ENCODE data around the gene DPEP2NB. TPM values are rescaled to one million over a fixed set of nuclear protein-coding genes. Genes with fewer than 3 reads are reported as not detected.
"Not testable (repeated sequence)": the region's sequence is repeated elsewhere in the genome, so short reads cannot be mapped to it uniquely, and the experiment has no call there.

Gene DPEP2NB
- total RNA-seq, 1 donor from 2014 or later, result not detected

DNA sequence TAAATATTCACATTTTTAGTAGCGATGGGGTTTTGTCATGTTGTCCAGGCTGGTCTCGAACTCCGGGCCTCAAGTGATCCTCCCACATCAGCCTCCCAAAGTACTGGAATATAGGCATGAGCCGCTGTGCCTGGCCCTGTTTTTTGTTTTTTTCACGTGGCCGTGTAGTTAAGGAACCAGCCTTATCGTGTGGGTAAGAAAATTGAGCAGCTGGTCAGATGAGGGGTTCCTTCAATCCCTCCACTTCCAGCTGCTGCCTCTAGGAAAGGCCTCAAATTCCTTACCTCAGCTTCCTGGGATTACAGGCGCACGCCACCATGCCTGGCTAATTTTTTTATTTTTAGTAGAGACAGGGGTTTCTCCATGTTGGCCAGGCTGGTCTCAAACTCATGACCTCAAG is 10.5 kb downstream of the DPEP2NB start:
- Mint-ChIP-seq H3K9me3 (no peaks in the 10 kb centered on the region), H3K4me1 (ENCODE audit: low read depth) (peaks cover 25% of the 10 kb centered on the region), H3K4me3 (no peak overlapping the region), H3K27ac (peak overlapping the region; percentile 91), H3K27me3 (ENCODE audit: insufficient read depth) (no peaks in the 10 kb centered on the region), H3K36me3 (ENCODE audit: low read depth) (no peaks in the 10 kb centered on the region)
- no peak for DNase-seq (ENCODE audit: low spot score)
- intact Hi-C loops (cut with micrococcal nuclease), result no loop called here

DNA sequence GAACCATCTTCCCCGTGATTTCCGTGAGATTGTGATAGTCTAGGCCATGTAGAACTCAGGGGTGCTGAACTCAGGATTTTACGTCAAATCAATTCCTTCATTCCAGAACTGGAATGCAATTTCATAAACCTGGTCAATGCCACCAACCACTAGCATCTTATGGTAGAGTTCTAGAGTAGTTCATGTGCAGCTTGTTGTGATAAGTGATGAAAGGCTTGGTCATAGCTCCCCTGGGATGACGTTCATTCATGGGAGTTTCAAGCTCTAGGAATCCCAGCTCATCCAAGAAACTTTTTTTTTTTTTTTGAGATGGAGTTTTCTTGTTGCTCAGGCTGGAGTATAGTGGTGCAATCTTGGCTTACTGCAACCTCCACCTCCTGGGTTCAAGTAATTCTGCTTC is 12.7 kb downstream of the DPEP2NB start:
- Mint-ChIP-seq H3K9me3 (no peaks in the 10 kb centered on the region), H3K4me1 (ENCODE audit: low read depth) (peaks cover 41% of the 10 kb centered on the region), H3K36me3 (ENCODE audit: low read depth) (peaks cover 2% of the 10 kb centered on the region), H3K27ac (no peak overlapping the region), H3K27me3 (ENCODE audit: insufficient read depth) (no peaks in the 10 kb centered on the region), H3K4me3 (no peak overlapping the region)
- intact Hi-C loops (cut with micrococcal nuclease), result no loop called here
- DNase-seq (ENCODE audit: low spot score), result no peak

- Mint-ChIP-seq H3K27ac (peak overlapping the region; percentile 72), H3K4me3 (peak overlapping the region; percentile 85), H3K27me3 (ENCODE audit: insufficient read depth) (no peaks in the 10 kb centered on the region), H3K9me3 (no peaks in the 10 kb centered on the region), H3K4me1 (ENCODE audit: low read depth) (peaks cover 34% of the 10 kb centered on the region), H3K36me3 (ENCODE audit: low read depth) (peaks cover 2% of the 10 kb centered on the region)
- intact Hi-C loops (cut with micrococcal nuclease), result no loop called here
- DNase-seq (ENCODE audit: low spot score), result no peak
Measured at GRCh38 chr16:68000450-68000849, 15.3 kb downstream of the DPEP2NB start.

GRCh38 chr16:67999985-68000384 is 15.7 kb downstream of the DPEP2NB start:
- intact Hi-C loops (cut with micrococcal nuclease), result no loop called here
- no peaks in the 10 kb centered on the region for H3K9me3 Mint-ChIP-seq
- H3K4me3 Mint-ChIP-seq, result peak overlapping the region; percentile 85
- peaks cover 2% of the 10 kb centered on the region for H3K36me3 Mint-ChIP-seq (ENCODE audit: low read depth)
- H3K4me1 Mint-ChIP-seq (ENCODE audit: low read depth), result peaks cover 34% of the 10 kb centered on the region
- no peak for DNase-seq (ENCODE audit: low spot score)
- H3K27ac Mint-ChIP-seq, result peak overlapping the region; percentile 94
- H3K27me3 Mint-ChIP-seq (ENCODE audit: insufficient read depth), result no peaks in the 10 kb centered on the region

DNA sequence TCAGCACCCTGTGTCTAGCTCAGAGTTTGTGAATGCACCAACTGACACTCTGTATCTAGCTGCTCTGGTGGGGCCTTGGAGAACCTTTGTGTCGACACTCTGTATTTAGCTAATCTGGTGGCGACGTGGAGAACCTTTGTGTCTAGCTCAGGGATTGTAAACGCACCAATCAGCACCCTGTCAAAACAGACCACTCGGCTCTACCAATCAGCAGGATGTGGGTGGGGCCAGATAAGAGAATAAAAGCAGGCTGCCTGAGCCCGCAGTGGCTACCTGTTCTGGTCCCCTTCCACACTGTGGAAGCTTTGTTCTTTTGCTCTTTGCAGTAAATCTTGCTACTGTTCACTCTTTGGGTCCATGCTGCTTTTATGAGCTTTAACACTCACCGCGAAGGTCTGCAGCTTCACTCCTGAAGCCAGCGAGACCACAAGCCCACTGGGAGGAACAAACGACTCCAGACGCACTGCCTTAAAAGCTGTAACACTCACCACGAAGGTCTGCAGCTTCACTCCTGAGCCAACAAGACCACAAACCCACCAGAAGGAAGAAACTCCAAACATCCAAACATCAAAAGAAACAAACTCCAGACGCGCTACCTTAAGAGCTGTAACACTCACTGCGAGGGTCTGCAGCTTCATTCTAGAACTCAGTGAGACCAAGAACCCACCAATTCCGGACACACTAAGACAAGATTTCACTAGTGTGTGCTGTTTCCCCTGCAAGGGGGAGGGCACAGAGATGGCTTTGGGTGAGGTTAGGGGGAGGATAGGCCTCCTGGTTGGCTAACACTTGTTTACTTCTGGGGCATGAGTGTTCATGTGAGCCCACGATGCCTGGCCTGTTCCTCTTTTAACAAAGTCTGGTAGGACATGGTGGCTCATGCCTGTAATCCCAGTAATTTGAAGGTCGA is 16.7 kb downstream of the DPEP2NB start, which contains the start of gene DPEP2:
TSS of gene DPEP2 (minus strand) at position 706 of the 910 bp plus-strand sequence. CDS start 6,272 bp downstream, outside the sequence.
- DNase-seq (ENCODE audit: low spot score), result peak; percentile 44
- H3K27me3 Mint-ChIP-seq (ENCODE audit: insufficient read depth); intact Hi-C loops (cut with micrococcal nuclease); H3K36me3 Mint-ChIP-seq (ENCODE audit: low read depth); H3K9me3 Mint-ChIP-seq: not testable (repeated sequence)
- H3K4me3 Mint-ChIP-seq, result peak within 1 kb of the TSS; percentile 85
- H3K4me1 Mint-ChIP-seq (ENCODE audit: low read depth), result peaks cover 36% of the 10 kb centered on the region
- peak within 1 kb of the TSS; percentile 94 for H3K27ac Mint-ChIP-seq

DNA sequence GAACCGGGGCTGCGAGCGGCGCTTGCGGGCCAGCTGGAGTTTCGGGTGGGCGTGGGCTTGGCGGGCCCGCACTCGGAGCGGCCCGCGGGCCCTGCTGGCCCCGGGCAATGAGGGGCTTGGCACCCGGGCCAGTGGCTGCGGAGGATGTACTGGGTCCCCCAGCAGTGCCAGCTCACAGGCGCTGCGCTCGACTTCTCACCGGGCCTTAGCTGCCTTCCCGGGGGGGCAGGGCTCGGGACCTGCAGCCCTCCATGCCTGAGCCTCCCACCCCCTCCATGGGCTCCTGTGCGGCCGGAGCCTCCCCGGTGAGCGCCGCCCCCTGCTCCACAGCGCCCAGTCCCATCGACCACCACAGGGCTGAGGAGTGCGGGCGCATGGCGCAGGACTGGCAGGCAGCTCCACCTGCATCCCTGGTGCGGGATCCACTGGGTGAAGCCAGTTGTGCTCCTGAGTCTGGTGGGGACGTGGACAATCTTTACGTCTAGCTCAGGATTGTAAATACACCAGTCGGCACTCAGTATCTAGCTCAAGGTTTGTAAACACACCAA is 17.4 kb downstream of the DPEP2NB start:
- H3K4me3 Mint-ChIP-seq; H3K9me3 Mint-ChIP-seq; DNase-seq (ENCODE audit: low spot score); intact Hi-C loops (cut with micrococcal nuclease); H3K27me3 Mint-ChIP-seq (ENCODE audit: insufficient read depth); H3K36me3 Mint-ChIP-seq (ENCODE audit: low read depth): not testable (repeated sequence)
- peaks cover 43% of the 10 kb centered on the region for H3K4me1 Mint-ChIP-seq (ENCODE audit: low read depth)
- H3K27ac Mint-ChIP-seq, result peak overlapping the region; percentile 94

GRCh38 chr16:67996666-67997065 is 19.0 kb downstream of the DPEP2NB start:
- intact Hi-C loops (cut with micrococcal nuclease), result no loop called here
- Mint-ChIP-seq H3K36me3 (ENCODE audit: low read depth) (peaks cover 2% of the 10 kb centered on the region), H3K4me1 (ENCODE audit: low read depth) (peaks cover 43% of the 10 kb centered on the region)

DNA sequence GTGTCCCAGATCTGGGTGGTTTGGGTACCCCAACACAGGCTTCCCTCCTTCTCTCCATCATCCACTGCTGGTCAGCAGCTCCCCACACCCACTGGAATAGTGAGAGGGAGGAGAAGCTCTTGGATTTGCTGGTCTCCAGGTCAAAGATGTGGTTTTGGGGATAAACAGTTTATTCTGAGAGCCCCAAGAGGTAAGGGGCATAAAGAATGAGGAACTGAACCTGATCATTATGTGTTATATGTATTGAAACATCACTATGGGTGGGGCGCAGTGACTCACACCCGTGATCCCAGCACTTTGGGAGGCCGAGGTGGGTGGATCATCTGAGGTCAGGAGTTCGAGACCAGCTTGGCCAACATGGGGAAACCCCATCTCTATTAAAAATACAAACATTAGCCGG is 20.3 kb downstream of the DPEP2NB start:
- peaks cover 40% of the 10 kb centered on the region for H3K4me1 Mint-ChIP-seq (ENCODE audit: low read depth)
- peaks cover 2% of the 10 kb centered on the region for H3K36me3 Mint-ChIP-seq (ENCODE audit: low read depth)
- H3K27me3 Mint-ChIP-seq (ENCODE audit: insufficient read depth), result no peaks in the 10 kb centered on the region
- H3K9me3 Mint-ChIP-seq, result no peaks in the 10 kb centered on the region
- intact Hi-C loops (cut with micrococcal nuclease), result no loop called here
- DNase-seq (ENCODE audit: low spot score), result no peak
- H3K4me3 Mint-ChIP-seq, result peak overlapping the region; percentile 37
- peak overlapping the region; percentile 77 for H3K27ac Mint-ChIP-seq

More at GRCh38 chr16:67996666-67997065, 19.0 kb downstream of the DPEP2NB start:
- H3K27ac Mint-ChIP-seq, result no peak overlapping the region
- H3K27me3 Mint-ChIP-seq (ENCODE audit: insufficient read depth), result no peaks in the 10 kb centered on the region
- no peak for DNase-seq (ENCODE audit: low spot score)
- no peak overlapping the region for H3K4me3 Mint-ChIP-seq
- H3K9me3 Mint-ChIP-seq, result no peaks in the 10 kb centered on the region

GRCh38 chr16:67994040-67994408 is 21.7 kb downstream of the DPEP2NB start:
- DNase-seq (ENCODE audit: low spot score); intact Hi-C loops (cut with micrococcal nuclease): not testable (repeated sequence)

GRCh38 chr16:67993207-67994039 is 22.3 kb downstream of the DPEP2NB start:
- Mint-ChIP-seq H3K36me3 (ENCODE audit: low read depth) (no peaks in the 10 kb centered on the region), H3K4me1 (ENCODE audit: low read depth) (peaks cover 22% of the 10 kb centered on the region), H3K27me3 (ENCODE audit: insufficient read depth) (no peaks in the 10 kb centered on the region), H3K4me3 (peak overlapping the region; percentile 76), H3K27ac (peak overlapping the region; percentile 95), H3K9me3 (no peaks in the 10 kb centered on the region)
- intact Hi-C loops (cut with micrococcal nuclease), result loop anchor here (1.0 kb wide), 6 partner anchors 9 to 236 kb away; partner anchors contain the start of genes DDX28, DUS2 and SLC12A4
- peak; percentile 81 for DNase-seq (ENCODE audit: low spot score)

More at GRCh38 chr16:67994040-67994408, 21.7 kb downstream of the DPEP2NB start:
- H3K4me3 Mint-ChIP-seq, result peak overlapping the region; percentile 76
- not testable (repeated sequence) for H3K9me3 Mint-ChIP-seq; H3K36me3 Mint-ChIP-seq (ENCODE audit: low read depth); H3K27me3 Mint-ChIP-seq (ENCODE audit: insufficient read depth)
- peak overlapping the region; percentile 95 for H3K27ac Mint-ChIP-seq
- peaks cover 26% of the 10 kb centered on the region for H3K4me1 Mint-ChIP-seq (ENCODE audit: low read depth)

- H3K27ac Mint-ChIP-seq, result peak overlapping the region; percentile 48
- no peak for DNase-seq (ENCODE audit: low spot score)
- no peaks in the 10 kb centered on the region for H3K36me3 Mint-ChIP-seq (ENCODE audit: low read depth)
- H3K27me3 Mint-ChIP-seq (ENCODE audit: insufficient read depth), result no peaks in the 10 kb centered on the region
- peaks cover 22% of the 10 kb centered on the region for H3K4me1 Mint-ChIP-seq (ENCODE audit: low read depth)
- intact Hi-C loops (cut with micrococcal nuclease), result loop anchor here (1.0 kb wide), 6 partner anchors 8 to 237 kb away; partner anchors contain the start of genes DDX28, DUS2 and SLC12A4
- H3K9me3 Mint-ChIP-seq, result no peaks in the 10 kb centered on the region
- H3K4me3 Mint-ChIP-seq, result no peak overlapping the region
Measured at GRCh38 chr16:67992661-67993206, 23.0 kb downstream of the DPEP2NB start.

DNA sequence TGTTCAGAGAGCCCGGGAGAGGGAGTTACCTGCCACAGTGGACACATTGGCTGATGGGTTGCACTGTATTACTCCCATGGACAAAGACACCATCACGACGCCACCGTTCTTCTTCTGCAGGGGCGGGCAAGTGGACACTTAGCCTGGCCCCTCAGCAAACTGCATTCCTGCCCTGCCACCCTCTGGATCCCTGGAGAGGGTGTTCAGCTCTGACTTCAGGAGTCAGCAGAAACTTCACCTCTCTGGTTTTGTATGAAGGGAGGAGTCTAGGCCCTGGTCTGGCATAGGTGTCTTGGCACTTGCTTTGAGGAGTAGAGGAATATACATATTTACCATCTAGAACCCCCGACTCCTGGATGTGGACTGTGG is 25.7 kb downstream of the DPEP2NB start:
- peaks cover 14% of the 10 kb centered on the region for H3K4me1 Mint-ChIP-seq (ENCODE audit: low read depth)
- no peaks in the 10 kb centered on the region for H3K9me3 Mint-ChIP-seq
- H3K27ac Mint-ChIP-seq, result no peak overlapping the region
- intact Hi-C loops (cut with micrococcal nuclease), result no loop called here
- no peaks in the 10 kb centered on the region for H3K27me3 Mint-ChIP-seq (ENCODE audit: insufficient read depth)
- DNase-seq (ENCODE audit: low spot score), result no peak
- H3K36me3 Mint-ChIP-seq (ENCODE audit: low read depth), result no peaks in the 10 kb centered on the region
- no peak overlapping the region for H3K4me3 Mint-ChIP-seq

Measured in activated T-helper 1 cell treated with anti-CD3 and anti-CD28 coated beads, Interleukin-12 subunit alpha, Interleukin-12 subunit beta, Interleukin-2, Interleukin-4 antibody, amounts not matched to agents 30 ng/mL and 10 ng/mL and 1 ng/mL, durations not matched to agents 14 hours and 24 hours and 36 hours (primary cell).